Measurements from ENCODE around the gene NUPR2. TPM values are rescaled to one million over a fixed set of nuclear protein-coding genes. Genes with fewer than 3 reads are reported as not detected.

NUPR2 gene
- total RNA-seq, 1 experiment from 2014 or later, result not detected

Other genes starting within 250 kb of the NUPR2 start
- gene ZNF713, start 229.0 kb downstream of the NUPR2 start, total RNA-seq (2021; ENCODE audit: unreplicated experiment), result 2.6 TPM
- 27.5 TPM for gene MRPS17, start 164.5 kb downstream of the NUPR2 start, total RNA-seq (2021; ENCODE audit: unreplicated experiment)
- 62.4 TPM for gene NIPSNAP2, start 151.8 kb downstream of the NUPR2 start, total RNA-seq (2021; ENCODE audit: unreplicated experiment)
- 50.7 TPM for gene PSPH, start 65.0 kb downstream of the NUPR2 start, total RNA-seq (2021; ENCODE audit: unreplicated experiment)
- gene CCT6A, start 64.7 kb downstream of the NUPR2 start, total RNA-seq (2021; ENCODE audit: unreplicated experiment), result 257 TPM
- gene SUMF2, start 52.1 kb downstream of the NUPR2 start, total RNA-seq (2021; ENCODE audit: unreplicated experiment), result 173 TPM
- gene PHKG1, start 23.5 kb downstream of the NUPR2 start, total RNA-seq (2021; ENCODE audit: unreplicated experiment), result 1.1 TPM
- 510 TPM for gene CHCHD2, start 9.9 kb downstream of the NUPR2 start, total RNA-seq (2021; ENCODE audit: unreplicated experiment)

Data from HCT116 (cell line).